GM21619 (cell line): ENCODE data around the gene SCYGR2.
A peak's percentile ranks its signal among the peaks of the same experiment; 100 is the strongest.

Experiments
- ATAC-seq: cut with Tn5 transposase; IDR thresholded peaks from one replicate; pipeline ENCODE4 v1.9.1; 2021; ENCODE audit not compliant: unreplicated experiment

SCYGR2 gene

DNA sequence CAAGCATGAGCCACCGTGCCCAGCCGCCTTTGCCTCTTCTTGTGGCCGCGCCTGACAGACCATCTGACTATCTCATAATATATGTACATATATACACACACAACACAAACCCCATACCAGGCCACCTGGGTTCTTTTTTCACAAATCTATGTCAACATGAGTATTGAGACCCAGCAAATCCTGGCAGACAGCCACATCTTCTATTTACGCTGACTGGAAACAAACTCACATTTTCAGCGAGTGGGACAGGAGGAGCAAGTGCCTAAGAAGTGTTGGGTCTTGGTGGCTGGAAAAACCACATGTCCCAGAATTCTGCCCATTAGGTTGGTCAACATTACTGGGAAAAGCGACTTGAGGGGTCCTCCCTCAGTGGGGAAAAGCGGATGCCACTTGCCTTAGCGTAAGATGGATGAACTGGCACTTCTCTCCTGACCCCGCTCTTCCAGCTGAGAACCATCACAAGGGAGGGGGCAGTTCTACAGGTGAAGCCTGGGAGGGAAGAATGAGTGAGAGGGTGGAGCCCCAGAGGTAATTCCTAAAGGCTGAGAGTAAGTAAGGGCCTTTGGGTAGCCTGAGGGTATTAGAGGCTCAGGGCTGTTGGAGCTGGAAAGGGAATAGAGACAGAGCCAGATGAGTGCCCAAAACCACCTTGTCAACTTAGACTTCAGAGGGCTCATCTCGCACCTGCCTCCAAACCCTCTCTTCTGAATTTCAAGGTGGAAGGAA, 14.0 kb downstream of the SCYGR2 start:
- no peak for ATAC-seq

DNA sequence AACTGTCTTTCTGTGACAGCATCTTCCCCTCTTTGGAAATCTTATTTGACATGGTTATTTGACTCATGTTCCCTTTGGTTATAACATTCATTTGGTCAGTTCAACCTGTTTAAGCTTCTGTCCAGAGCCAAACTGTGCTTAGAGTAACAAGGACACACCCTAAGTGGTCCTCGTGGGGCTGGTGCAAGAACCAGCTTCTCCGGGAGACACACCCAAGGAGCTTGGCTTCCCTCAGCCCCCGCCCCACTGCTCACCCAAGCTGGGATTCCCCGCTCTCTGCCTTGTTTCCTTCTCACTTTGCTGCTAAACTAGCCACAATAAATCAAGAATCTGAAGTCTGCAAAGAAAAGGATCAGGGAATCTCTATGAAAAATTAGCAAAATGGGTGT, 14.6 kb downstream of the SCYGR2 start:
- ATAC-seq = no peak

DNA sequence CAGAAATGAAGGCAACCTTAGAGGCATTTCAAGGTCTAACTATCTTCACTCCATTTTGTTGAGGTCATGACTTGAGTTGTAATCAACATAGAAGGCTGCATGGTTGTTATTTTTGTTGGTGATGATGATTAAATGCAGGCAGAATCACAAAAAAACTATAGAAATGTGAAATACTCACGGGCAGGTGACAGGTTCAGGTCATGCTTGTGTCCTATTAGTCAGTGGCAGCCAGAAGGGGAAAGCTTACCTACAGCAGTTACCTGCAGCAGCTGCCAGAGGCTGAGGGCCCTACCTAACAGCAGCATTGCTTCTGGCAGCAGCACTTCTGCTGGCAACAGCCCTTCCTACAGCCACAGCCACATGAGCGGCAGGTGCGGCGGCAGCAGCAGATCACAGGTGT, 15.6 kb downstream of the SCYGR2 start:
- no peak for ATAC-seq

DNA sequence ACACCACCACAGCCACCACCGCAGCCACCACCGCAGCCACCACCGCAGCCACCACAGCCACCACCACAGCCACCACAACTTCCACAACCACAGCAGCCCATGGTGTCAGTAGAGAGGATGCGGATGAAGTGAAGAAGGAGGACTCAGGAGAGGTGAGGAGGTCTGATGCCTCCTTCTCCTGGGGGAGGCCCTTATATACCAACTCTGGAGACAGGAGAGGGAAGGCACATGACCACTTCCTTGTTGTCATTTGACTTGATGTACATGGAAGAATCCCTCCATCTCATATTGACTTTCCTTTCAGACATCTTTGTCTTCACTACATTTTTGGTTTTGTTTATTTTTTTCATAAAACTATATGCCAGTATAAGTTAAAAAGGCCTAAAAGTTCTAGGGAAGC, 16.0 kb downstream of the SCYGR2 start, which contains the start of gene SCYGR3:
Gene SCYGR3, minus strand, starts transcription at position 101 of the 400 bp plus-strand sequence. Its CDS starts 0 bp downstream, at position 101.
- ATAC-seq = no peak

DNA sequence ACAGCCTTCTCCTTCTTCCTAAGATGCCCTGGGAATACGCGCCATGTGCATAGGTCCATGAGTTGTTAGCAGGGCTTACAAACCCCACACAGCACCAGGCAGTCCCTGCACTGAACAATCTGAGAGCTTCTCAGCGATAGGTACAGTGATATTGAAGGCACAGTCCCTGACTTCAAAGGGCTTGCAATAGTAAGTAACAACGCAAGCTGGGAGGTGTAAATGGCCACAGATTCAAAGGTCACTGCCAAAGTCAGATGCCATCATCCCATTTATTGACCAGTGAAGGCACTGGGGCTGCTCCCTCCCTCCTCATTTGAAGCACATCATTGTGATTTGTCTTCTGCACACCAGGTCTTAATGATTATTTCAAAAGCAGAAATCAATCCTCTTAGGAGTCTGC, 16.5 kb downstream of the SCYGR2 start:
- ATAC-seq = no peak

DNA sequence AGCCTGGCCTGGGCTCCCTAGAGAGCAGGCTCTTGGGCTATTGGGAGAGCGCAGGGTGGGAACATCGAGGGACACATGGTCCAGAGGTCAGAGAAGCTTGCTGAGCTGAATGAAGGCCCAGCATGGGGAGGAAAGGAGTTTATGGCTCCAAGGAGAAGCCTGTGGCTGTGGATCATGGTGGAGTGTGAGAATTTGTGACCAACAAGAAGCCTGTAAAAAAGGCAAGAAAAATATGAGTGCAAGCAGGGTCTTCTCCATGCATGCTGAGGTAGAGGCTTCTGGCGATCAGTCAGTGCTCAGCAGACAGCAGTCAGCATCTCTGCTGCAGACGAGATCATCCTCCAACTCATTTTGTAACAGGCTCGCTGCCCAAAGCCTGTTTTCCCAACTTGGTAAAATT, 17.2 kb downstream of the SCYGR2 start:
- ATAC-seq = no peak

DNA sequence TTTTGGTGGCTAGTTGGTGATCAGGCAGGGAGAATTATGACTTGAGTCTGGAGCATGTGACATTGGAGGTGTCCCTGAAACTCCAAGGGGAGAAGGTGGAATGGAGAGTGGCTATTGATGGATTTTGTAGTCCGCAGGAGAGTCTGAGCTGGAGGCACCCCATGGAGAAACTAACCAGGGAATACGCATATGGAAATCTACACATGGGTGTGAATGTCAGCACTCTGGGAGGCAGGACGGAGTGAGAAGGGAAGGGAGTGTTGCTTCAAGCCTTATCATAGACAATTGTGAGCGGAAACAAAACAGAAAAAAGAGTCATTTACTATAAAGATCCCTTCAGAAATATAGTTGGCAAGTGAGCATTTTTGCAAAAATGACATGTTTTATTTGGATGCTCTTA, 17.9 kb downstream of the SCYGR2 start:
- no peak for ATAC-seq

DNA sequence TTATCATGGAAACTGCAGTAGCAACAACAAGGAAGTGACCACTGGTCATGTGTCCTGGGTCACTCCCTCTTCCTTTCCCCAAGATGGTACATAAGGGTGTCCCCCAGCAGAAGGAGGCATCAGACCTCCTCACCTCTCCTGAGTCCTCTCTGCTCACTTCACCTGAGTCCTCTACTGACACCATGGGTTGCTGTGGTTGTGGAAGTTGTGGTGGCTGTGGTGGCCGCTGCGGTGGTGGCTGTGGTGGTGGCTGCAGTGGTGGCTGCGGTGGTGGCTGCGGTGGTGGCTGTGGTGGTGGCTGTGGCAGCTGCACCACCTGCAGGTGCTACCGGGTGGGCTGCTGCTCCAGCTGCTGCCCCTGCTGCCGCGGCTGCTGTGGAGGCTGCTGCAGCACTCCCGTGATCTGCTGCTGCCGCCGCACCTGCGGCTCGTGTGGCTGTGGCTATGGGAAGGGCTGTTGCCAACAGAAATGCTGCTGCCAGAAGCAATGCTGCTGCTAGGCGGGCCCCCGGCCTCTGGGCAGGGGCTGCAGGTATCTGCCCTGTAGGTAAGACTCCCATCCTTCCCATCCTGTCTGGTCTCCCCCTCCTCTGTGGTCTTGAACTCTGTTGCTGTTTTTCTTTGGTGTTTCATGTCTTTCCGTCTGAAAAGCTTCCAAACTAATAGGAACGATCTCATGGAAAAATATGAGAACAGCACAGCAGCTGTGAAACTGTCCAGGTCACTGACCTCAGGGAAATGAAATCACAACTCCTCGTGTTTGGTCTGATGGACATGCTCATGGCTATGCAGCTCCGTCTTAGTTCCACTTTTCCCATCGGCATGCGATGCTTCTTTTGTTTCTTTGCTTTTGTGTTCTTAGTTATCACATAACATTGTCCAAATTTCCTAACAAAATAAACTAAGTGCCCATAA, 18.9 kb downstream of the SCYGR2 start, which contains the start of gene SCYGR4:
Gene SCYGR4, plus strand, starts transcription at position 183 of the 915 bp plus-strand sequence. Its CDS starts 0 bp downstream, at position 183.
- ATAC-seq = no peak

DNA sequence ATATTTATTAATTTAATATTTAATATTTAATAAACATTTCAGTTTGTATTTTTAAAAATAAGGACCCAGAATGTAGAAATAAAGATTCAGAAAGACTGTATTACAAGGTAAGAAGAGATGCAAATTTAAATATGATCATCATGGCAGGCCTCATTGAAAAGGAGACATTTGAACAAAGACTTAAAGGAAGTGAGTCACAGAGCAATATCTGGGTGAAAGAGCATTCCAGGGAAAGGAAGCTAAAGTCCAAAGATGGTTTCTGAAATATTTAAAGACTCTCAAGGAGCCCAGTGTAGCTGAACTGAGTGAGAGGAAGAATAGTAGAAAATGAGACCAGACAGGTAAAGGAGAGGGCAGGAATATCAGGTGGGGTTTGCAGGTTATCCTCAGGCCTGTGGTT, 24.5 kb downstream of the SCYGR2 start:
- no peak for ATAC-seq

DNA sequence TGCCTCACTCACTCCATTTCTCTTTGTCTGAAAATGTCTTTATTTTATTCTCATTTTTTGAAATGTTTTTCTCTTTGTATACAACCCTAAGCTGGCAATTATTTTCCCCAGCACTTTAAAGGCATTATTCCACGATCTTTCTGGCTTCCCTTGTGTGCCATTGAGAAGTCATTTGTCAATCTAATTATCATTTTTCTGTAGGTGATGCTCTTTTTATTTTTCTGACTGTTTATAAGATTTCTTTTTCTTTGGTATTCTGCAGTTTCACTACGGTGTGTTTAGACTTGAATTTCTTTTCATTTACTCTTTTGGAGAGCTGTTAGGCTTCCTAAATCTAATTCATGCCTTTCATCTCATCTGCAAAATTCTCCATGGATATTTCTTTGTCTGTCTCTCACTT, 26.7 kb downstream of the SCYGR2 start:
- no peak for ATAC-seq

DNA sequence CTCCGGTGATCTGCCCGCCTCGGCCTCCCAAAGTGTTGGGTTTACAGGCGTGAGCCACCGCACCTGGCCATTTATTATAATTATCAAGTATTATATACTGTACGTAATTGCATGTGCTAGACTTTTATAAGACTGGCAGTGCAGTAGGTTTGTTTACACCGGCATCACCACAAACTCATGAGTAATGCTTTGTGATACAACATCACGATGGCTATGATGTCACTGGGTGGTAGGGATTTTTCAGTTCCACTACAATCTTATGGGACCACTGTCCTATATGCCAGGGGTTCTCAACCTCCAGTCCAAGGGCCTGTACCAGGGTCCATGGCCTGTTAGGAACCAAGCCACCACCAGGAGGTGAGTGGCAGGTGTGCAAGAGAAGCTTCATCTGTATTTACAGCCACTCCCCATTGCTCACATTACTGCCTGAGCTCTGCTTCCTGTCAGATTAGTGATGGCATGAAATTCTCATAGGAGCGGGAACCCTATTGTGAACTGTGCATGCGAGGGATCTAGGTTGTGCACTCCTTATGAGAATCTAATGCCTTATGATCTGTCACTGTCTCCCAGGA, 28.0 kb downstream of the SCYGR2 start:
- no peak for ATAC-seq

DNA sequence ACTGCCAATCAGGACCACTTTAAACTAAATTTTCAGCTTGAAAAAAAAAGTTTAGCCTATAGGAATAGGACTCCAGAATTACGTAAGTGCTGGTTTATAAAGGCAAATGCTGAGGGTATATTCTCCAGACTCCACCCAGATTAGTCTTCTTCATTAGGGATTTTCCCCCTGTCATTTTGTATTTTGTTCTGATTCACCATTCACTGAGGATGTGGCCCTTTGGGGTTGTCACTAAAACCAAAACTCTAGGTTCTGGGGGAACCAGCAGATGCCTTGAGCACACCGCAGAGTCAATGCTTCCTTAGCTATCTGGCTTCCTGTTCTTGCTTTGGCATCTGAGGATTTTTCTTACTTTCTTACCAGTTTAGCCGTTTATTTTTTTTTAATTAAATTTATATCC, 29.1 kb downstream of the SCYGR2 start:
- peak; percentile 100 for ATAC-seq

DNA sequence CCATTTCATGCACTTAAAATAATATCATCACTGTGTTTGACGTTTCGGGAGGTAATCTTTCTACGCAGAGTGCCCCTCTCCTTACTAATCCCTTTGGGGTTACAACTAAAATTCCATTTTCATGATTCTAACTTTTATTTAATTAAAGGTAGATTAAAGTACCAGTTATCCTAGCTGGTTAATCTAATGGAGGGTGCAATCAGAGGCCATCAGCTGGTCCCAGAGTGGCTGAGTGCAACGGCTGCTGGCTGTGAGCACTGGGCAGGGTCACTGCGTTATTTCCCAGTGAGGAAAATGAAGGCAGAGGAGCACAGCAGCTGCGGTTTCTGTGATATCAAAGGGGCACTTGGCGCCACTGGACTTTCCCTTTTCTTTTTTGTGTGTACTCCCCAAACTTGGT, 30.7 kb downstream of the SCYGR2 start:
- no peak for ATAC-seq

DNA sequence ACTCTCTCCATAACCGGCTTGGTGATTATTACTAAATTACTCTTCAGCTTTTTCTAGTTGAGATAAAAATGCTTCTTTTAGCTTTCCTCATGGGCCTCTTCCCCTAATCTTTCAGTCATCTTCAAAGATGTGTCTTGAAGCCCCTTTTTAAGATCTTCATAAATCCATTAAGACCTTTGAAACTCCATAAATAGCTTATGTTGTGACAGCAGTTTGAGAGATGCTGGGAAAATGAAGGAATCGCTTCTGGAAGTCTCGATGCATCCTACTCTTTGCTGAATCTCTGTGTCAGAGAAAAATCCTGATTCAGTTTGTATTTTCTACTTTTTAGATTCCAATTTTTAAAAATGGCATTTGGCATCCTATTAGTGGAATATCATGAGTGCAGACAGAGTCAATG, 31.6 kb downstream of the SCYGR2 start:
- ATAC-seq = no peak

DNA sequence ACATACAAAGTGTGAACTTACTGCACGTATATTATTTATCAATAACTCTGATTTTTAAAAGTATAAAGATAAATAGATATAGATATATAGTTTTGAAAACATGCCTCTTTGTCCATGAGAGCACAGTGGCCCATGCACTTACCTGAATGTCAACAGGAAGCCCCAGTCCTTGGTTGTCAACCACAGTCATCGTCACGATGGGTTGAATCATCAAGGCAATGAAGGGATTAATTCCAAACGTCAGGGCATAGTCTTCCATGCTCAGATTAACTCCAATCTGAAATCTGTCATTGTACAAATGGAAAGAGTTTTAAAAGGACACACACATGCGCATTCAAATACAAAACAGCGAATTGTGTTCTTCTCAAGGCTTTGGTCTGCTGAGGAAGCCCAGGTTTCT, 34.1 kb downstream of the SCYGR2 start:
- ATAC-seq = no peak

DNA sequence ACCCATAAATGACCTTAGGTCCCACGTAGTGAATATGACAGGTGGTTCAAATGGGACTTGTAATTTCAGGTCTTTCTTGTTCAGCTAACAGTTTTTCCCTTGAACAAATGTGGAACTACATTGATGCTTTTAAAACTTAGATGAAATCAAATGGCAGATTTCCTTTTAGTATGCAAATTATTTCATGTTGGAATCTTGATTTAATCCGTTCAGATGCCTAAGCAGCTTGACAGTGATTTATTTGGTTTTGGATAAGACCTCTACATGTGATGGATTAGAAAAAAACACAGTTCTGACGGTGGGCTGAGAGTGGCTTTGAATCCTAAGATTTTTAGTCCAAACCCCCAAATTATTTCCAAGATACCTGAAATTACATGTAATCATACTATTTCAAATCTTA, 35.5 kb downstream of the SCYGR2 start:
- ATAC-seq = no peak

DNA sequence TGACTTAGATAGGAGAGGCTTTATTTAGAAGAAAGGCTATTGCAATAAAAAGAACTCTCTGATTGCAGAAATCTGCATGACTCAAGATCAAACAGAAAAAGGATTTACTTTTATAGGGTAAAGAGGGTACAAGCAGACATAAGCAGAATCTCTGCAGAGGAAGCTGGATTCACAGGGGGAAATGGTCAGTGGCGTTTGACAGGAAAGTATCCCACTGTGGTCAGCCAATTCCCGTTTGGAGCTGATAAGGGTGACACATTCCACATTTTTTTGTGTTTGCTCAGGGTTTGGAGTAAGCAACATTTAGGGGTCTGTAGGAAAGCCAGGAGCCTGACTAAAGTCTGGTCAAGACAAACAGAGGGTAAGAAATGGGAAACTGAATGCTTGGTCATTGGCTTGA, 44.0 kb downstream of the SCYGR2 start:
- ATAC-seq = no peak

DNA sequence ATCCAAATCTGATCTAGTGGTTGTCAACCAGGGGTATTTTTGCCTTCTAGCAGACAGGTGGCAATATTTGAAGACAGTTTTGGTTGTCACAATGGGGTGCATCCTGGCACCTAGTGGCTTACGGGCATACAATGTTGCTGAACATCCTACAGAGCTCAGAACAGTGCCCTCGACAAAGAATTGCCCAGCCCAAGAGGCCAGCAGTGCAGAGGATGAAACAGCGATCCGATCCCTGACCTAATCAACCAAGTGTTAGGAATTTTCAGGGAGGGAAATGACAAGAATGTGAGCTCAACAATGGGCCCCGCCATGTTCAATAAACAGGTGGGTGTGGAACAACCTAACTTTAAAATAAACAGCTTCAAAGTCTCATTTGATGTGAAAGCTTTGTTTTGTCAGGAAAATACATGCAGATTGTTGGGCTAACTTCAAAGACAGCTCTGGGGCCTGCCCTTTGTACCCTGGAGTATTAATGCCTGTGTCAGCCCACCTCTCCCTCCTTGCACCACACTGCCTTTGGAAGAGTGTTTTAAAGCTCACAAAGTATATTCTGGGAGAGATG, 45.4 kb downstream of the SCYGR2 start:
- no peak for ATAC-seq
